K562 (cell line): Measurements from ENCODE around the gene SYNGR3. TPM values are rescaled to one million over a fixed set of nuclear protein-coding genes. Genes with fewer than 3 reads are reported as not detected.

Experiments used
- CC2D1A ChIP-seq: fragments of 450-650 bp; IDR thresholded peaks from 2 replicates; pipeline ENCODE4 v1.6.1; 2017; ENCODE audit warnings: mild to moderate bottlenecking
- FOXK1 ChIP-seq: sonication (generic); formaldehyde crosslinking; IDR thresholded peaks from 2 replicates; pipeline ENCODE4 v1.8.0; 2022; ENCODE audit warnings: missing genetic modification reagents, mild to moderate bottlenecking, borderline replicate concordance
- HSF4 ChIP-seq: fragments of 250-450 bp; sonication (Bioruptor Pico); IDR thresholded peaks from 2 replicates; pipeline ENCODE4 v2.1.2; 2022; ENCODE audit warnings: mild to moderate bottlenecking, moderate library complexity, borderline replicate concordance
- JUND ChIP-seq, 2 experiments: IDR thresholded peaks; 2 replicates in 1 of 2; 3 replicates in 1 of 2; pipeline ENCODE4 v1.6.1; 2011; ENCODE audit warnings: borderline replicate concordance in 2 of 2, low read depth in 2 of 2, low read length in 2 of 2, improper control_type of control experiment in 1 of 2, missing biosample characterization in 1 of 2, missing genetic modification characterization in 1 of 2, missing genetic modification reagents in 1 of 2
- MAX ChIP-seq: sonication (generic); formaldehyde crosslinking; IDR thresholded peaks from 2 replicates; pipeline ENCODE4 v1.9.0; 2022; ENCODE audit warnings: mild to moderate bottlenecking, missing genetic modification reagents
- MAZ ChIP-seq, 2 experiments: fragments of 450-650 bp in 1 of 2; sonication (generic) in 1 of 2; formaldehyde crosslinking; IDR thresholded peaks in 1 of 2; conservative IDR thresholded peaks in 1 of 2; 2 replicates each; pipeline versions ENCODE4 v1.4.0 to v1.5.0; 2020; ENCODE audit warnings: mild to moderate bottlenecking in 1 of 2, missing genetic modification reagents in 1 of 2
- MED1 ChIP-seq: sonication (generic); formaldehyde crosslinking; IDR thresholded peaks from 2 replicates; pipeline ENCODE4 v1.8.1; 2023; ENCODE audit warnings: missing genetic modification reagents, borderline replicate concordance
- MEIS2 ChIP-seq: fragments of 450-650 bp; IDR thresholded peaks from 2 replicates; pipeline ENCODE4 v1.6.1; 2014; ENCODE audit warnings: mild to moderate bottlenecking; ENCODE audit not compliant: partially characterized antibody
- MNT ChIP-seq, 2 experiments: fragments of 450-650 bp; conservative IDR thresholded peaks; 2 replicates each; pipeline ENCODE4 v1.6.1; 2017; ENCODE audit warnings: mild to moderate bottlenecking in 2 of 2, moderate library complexity in 2 of 2
- NEUROD1 ChIP-seq: fragments of 150-350 bp; IDR thresholded peaks from 2 replicates; pipeline ENCODE4 v1.6.1; 2014; ENCODE audit warnings: borderline replicate concordance, low read length, low read depth; ENCODE audit not compliant: partially characterized antibody
- NFIC ChIP-seq: fragments of 450-650 bp; IDR thresholded peaks from 2 replicates; pipeline ENCODE4 v1.6.1; 2017; ENCODE audit warnings: mild to moderate bottlenecking, inconsistent platforms
- PHF21A ChIP-seq: fragments of 450-650 bp; IDR thresholded peaks from 2 replicates; pipeline ENCODE4 v1.6.1; 2017; ENCODE audit warnings: low read depth, borderline replicate concordance
- PHF8 ChIP-seq: fragments of 200-600 bp; sonication (generic); IDR thresholded peaks from 2 replicates; pipeline ENCODE4 v1.6.1; 2012; ENCODE audit warnings: mixed run types, mild to moderate bottlenecking, inconsistent platforms, low read length, moderate library complexity, borderline replicate concordance
- RAD21 ChIP-seq, 2 experiments: fragments of 250-450 bp in 1 of 2; fragments of 450-650 bp in 1 of 2; sonication (Bioruptor Pico) in 1 of 2; formaldehyde crosslinking in 1 of 2; IDR thresholded peaks in 1 of 2; conservative IDR thresholded peaks in 1 of 2; 2 replicates each; pipeline versions ENCODE4 v1.4.0 to v1.8.0; 2020 to 2022; ENCODE audit warnings: mild to moderate bottlenecking in 2 of 2, moderate library complexity in 1 of 2
- SP1 ChIP-seq: sonication (generic); formaldehyde crosslinking; IDR thresholded peaks from 2 replicates; pipeline ENCODE4 v1.8.1; 2022; ENCODE audit warnings: mild to moderate bottlenecking, missing genetic modification reagents
- TRIM28 ChIP-seq: fragments of 450-650 bp; IDR thresholded peaks from 2 replicates; pipeline ENCODE4 v1.6.1; 2017
- ZFP91 ChIP-seq: sonication (generic); formaldehyde crosslinking; IDR thresholded peaks from 2 replicates; pipeline ENCODE4 v1.8.0; 2022; ENCODE audit warnings: mild to moderate bottlenecking, missing genetic modification reagents
- ZNF583 ChIP-seq: fragments of 250-450 bp; sonication (Bioruptor Pico); IDR thresholded peaks from 2 replicates; pipeline ENCODE4 v1.4.0; 2020
- polyA plus RNA-seq, 8 experiments: library from polyadenylated mRNA; depleted of rRNA in 4 of 8; stranded (reverse) in 5 of 8; unstranded in 3 of 8; fragments of >200 nt; fragmentation: Nextera tagmentation in 2 of 8; fragmentation: Illumina TruSeq in 1 of 8; extraction: Ambion mirVana in 2 of 8; extraction: Trizol in 1 of 8; gene quantifications; 2 replicates each; pipeline versions ENCODE4 v1.2.1 to v1.2.3, GENCODE V29; 2011 to 2014; ENCODE audit warnings: inconsistent platforms in 1 of 8, missing spikeins in 1 of 8
- total RNA-seq, 7 experiments: library from RNA; depleted of rRNA in 6 of 7; stranded (reverse); fragments of >200 nt in 6 of 7; fragmentation: Illumina TruSeq in 2 of 7; extraction: Trizol in 2 of 7; gene quantifications; 2 replicates each; pipeline versions ENCODE4 v1.2.1 to v1.2.3, GENCODE V29; 2011 to 2021; ENCODE audit warnings: low replicate concordance in 1 of 7
- TF ChIP-seq, protein P1 (sequence below), 2 experiments: fragments of 200-800 bp in 1 of 2; sonication (Bioruptor generic) in 1 of 2; sonication (generic) in 1 of 2; formaldehyde crosslinking in 1 of 2; IDR thresholded peaks in 1 of 2; conservative IDR thresholded peaks in 1 of 2; 2 replicates each; pipeline versions ENCODE4 v1.5.0 to v1.6.1; 2016 to 2020; ENCODE audit warnings: missing compliant biosample characterization in 1 of 2, missing genetic modification characterization in 1 of 2, missing genetic modification reagents in 1 of 2

Gene SYNGR3
- total and polyA plus RNA-seq, 9 of the 15 experiments (the other 6 are each of a cell fraction or from before 2014, with no cell fraction given), result 3.7 to 69.2 (median 36.3) TPM

GRCh38 chr16:2023092-2024031, 33.6 kb downstream of the SYNGR3 start (continued):
- TF ChIP-seq RAD21 (CRISPR knock-in tag; conservative IDR thresholded peaks at IDR 0.05 in 1 of 2, IDR thresholded peaks at IDR 0.05 in 1 of 2) (peak; percentile 90 to 94), TRIM28 (no peak), MAX (CRISPR knock-in tag) (peak; percentile 68; the same call in 1 of the 2 replicates), ZFP91 (no peak), NEUROD1 (peak; percentile 53), CC2D1A (0 out of 2 replicates have a peak, but pooled peaks have one; percentile 41), MED1 (0 out of 2 replicates have a peak, but pooled peaks have one; percentile 40), PHF8 (peak; percentile 61; the same call in 1 of the 2 replicates), MNT (conservative IDR thresholded peaks at IDR 0.05) (peak in 1 of 2 experiments; percentile 58; a peak in 3 of 4 replicates), JUND (IDR thresholded peaks at IDR 0.05; ENCODE audit: borderline replicate concordance, low read depth, low read length) (peak; percentile 33; the same call in 1 of the 2 replicates), JUND (tag; IDR thresholded peaks at IDR 0.05; ENCODE audit: borderline replicate concordance, low read depth, low read length) (no peak; the same call in 2 of the 3 replicates), MAZ (CRISPR knock-in tag; conservative IDR thresholded peaks at IDR 0.05 in 1 of 2, IDR thresholded peaks at IDR 0.05 in 1 of 2) (peak; percentile 89 to 99), NFIC (0 out of 2 replicates have a peak, but pooled peaks have one; percentile 36), PHF21A (no peak), FOXK1 (CRISPR knock-in tag) (0 out of 2 replicates have a peak, but pooled peaks have one; percentile 20), SP1 (CRISPR knock-in tag) (peak; percentile 99), HSF4 (no peak), ZNF583 (0 out of 2 replicates have a peak, but pooled peaks have one; percentile 20), MEIS2 (peak; percentile 45)
- TF ChIP-seq, protein P1, sequence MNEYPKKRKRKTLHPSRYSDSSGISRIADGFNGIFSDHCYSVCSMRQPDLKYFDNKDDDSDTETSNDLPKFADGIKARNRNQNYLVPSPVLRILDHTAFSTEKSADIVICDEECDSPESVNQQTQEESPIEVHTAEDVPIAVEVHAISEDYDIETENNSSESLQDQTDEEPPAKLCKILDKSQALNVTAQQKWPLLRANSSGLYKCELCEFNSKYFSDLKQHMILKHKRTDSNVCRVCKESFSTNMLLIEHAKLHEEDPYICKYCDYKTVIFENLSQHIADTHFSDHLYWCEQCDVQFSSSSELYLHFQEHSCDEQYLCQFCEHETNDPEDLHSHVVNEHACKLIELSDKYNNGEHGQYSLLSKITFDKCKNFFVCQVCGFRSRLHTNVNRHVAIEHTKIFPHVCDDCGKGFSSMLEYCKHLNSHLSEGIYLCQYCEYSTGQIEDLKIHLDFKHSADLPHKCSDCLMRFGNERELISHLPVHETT (CRISPR knock-in tag; conservative IDR thresholded peaks at IDR 0.05 in 1 of 2, IDR thresholded peaks at IDR 0.05 in 1 of 2), result peak in 1 of 2 experiments; percentile 27; a peak in 1 of 4 replicates
